GM18519 (cell line): ENCODE data around the gene NRBP1.
"Not testable (repeated sequence)": the region's sequence is repeated elsewhere in the genome, so short reads cannot be mapped to it uniquely, and the experiment has no call there.

Experiments used
- ATAC-seq: cut with Tn5 transposase; IDR thresholded peaks from one replicate; pipeline ENCODE4 v1.9.1; 2021; ENCODE audit warnings: mild to moderate bottlenecking, moderate library complexity; ENCODE audit not compliant: unreplicated experiment, low FRiP score

The NRBP1 gene

DNA sequence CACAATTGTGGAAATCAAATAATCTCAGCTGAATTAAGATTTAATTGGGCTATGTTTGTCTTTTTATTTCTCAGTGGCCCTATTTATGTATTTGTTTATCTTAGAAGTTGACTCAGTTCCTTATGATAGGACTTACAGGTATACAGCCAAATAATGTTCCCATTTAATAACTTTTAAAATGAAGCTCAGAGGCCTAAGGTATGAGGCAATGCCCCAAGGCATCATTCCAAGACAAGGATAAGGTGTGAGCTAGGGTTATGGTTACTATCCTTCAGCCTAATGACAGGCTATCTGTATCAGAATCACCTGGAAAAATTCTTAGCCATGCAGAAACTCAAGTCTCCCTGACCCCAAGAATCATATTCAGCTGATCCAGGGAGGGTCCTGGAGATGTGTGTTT lies 7.4 kb upstream of the NRBP1 start:
- no peak for ATAC-seq

DNA sequence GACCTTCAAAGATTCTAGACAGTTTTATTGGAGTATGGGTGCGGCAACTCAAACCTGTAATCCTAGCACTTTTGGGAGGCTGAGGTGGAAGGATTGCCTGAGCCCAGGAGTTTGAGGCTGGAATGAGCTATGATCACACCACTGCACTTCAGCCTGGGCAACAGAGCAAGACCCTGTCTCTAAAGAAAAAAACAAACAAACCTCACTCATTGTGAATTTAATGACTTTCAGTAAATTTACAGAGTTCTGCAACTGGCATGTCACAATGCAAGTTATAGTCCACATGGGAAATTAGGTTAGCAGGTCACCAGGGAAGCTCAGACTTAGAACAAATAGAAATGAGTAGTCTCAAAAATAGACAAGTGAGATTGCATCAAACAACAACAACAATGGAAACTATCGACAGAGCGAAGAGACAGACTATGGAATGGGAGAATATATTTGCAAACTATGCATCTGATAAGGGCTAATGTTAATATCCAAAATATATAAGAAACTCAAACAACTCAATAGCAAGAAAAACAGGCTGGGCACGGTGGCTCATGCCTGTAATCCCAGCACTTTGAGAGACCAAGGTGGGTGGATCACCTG lies 6.7 kb upstream of the NRBP1 start:
- ATAC-seq, result no peak

DNA sequence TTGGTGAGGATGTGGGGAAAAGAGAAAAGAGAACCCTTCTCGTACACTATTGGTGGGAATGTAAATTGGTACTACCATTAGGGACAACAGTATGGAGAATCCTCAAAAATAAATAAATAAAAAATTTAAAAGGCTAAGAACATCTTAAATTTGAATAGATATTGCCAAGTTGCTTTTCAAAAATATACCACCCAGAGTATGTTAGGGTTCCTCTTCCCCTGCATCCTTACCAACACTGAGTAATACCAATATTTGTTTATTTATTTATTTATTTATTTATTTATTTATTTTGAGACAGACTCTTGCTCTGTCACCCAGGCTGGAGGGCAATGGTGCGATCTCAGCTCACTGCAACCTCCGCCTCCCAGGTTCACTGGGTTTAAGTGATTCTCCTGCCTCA lies 5.5 kb upstream of the NRBP1 start:
- no peak for ATAC-seq

DNA sequence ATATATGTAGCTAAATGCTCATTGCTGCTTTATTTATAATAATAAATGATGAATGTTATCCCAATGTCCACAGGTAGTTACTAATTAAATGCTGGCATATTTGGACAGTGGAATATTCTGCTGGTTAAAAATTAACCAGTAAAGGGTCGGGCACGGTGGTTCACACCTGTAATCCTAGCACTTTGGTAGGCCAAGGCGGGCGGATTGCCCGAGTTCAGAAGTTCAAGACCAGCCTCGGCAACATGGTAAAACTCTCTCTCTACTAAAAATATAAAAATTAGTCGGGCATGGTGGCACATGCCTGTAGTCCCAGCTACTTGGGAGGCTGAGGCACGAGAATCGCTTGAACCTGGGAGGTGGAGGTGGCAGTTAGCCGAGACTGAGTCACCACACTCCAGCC lies 3.4 kb upstream of the NRBP1 start:
- ATAC-seq, result not testable (repeated sequence)

DNA sequence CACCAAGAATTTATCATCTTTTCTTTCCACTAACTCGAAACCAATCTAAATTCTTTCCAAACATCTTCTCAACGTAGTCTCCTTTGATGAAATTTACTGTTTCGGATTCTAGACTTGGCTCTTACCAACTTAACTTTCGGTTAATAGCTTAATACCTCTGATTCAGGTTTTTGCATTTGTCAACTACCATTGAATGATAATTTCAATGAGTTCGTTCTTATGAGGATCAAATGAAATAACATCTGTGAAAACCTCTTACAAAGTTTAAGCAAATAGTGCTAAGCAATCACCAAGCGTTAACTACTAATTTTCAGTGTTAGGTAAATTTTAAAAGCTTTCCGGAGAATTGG lies 593 bp upstream of the NRBP1 start:
- ATAC-seq, result no peak

DNA sequence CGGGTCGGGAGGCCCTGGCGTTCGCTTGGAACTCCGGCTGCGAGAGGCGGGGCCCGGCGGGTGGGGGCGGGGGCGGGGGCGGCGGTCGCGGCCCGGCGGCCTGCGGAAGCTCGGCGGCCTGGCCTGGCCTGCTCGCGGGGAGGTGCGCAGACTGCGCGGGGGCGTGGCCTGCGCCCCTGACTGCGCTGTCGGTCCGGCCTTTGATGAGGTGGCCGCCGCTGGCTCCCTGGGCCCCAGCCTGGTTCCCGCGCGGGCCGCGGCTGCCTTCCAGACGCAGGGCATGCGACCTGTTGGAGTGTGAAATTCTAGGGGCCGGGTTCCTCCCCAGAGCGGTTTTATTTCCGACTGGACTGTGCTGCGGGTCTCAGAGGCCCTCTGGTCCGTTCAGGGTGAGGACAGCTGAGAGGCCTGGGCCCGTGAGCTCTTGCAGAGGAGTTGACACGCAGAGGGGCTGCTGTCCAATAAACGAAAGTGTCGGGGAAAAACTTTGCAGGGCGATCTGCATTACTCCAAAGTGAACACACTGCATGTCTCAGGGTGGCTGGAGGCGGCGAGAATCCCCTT lies 629 bp downstream of the NRBP1 start:
- ATAC-seq, result peak; percentile 42

DNA sequence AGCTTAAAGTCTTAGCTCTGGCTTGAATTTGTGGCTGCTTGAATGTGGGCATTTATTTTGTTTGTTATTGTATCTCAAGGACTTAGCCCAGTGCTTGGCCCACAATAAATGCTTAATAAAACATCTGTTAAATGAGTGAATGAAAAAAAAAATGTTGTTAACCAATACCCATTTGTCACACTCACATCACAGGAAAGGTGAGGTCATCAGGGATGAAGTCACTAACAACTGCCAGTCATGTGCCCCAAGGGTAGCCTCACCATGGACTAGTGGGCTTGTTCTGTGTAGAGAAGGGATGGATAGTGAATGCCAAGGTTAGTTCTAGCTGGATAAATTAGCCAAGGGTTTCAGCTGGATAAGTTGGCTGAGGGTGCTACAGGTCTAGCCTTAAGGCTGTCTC lies 3.0 kb downstream of the NRBP1 start:
- no peak for ATAC-seq

DNA sequence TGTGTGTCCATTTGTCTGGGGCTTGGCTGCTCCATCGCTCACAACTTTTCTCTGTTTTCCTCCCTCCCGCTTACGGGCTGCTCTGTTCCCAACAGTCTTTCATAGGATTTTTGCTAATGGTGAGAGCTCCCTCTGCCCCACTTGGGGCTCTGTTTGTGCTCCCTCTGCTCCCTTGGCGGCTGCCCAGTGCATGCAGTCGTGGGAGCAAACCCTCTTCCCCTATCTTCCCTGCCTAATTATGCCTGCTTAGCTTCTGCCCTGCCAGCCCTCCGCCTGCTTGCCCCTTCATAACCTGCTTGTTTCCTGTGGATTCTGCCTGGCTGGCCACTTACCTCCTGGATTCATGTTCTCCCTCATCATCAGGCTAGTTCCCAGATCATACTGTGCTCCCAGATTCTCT lies 7.2 kb downstream of the NRBP1 start:
- no peak for ATAC-seq

DNA sequence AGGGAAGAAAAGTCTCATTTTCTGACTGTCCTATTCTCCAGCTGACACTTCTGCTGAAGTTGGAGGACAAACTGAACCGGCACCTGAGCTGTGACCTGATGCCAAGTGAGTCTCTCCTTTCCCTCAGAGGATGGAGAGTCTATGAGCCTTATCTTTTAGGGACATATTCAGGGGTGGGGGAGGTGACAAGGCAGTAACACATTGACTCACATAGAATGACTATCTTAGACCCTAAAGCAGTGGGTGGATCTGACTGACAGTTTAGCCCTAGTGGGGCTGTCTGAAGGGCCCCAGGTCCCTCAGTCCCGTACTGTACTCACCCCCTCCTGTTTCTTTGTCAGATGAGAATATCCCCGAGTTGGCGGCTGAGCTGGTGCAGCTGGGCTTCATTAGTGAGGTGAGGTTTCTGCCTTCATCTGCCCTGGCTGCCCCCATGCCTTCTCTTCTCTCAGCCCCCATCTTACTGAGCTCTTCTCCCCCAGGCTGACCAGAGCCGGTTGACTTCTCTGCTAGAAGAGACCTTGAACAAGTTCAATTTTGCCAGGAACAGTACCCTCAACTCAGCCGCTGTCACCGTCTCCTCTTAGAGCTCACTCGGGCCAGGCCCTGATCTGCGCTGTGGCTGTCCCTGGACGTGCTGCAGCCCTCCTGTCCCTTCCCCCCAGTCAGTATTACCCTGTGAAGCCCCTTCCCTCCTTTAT lies 12.9 kb downstream of the NRBP1 start:
- ATAC-seq, result no peak

DNA sequence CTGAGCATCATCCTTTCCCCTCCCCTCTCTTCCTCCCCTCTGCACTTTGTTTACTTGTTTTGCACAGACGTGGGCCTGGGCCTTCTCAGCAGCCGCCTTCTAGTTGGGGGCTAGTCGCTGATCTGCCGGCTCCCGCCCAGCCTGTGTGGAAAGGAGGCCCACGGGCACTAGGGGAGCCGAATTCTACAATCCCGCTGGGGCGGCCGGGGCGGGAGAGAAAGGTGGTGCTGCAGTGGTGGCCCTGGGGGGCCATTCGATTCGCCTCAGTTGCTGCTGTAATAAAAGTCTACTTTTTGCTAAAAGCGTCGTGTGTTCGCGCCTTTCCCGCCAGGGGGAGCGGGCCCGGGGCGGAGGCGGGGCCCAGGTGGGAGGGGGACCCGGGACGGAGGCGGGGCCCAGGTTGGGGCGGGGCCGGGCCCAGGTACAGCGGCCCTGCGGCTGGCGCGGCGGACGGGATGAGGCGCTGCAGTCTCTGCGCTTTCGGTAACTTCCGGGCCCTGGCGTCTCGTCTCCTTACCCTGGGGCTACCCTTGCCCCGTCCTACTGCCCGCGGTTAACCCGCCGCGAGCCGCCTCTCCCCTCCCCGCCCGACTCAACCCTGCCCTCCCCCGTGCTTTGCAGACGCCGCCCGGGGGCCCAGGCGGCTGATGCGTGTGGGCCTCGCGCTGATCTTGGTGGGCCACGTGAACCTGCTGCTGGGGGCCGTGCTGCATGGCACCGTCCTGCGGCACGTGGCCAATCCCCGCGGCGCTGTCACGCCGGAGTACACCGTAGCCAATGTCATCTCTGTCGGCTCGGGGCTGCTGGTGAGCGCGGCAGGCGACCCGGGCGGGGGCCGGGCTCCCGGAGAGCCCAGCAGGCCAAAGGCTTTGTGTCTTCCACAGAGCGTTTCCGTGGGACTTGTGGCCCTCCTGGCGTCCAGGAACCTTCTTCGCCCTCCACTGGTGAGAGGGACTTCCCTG lies 13.8 kb downstream of the NRBP1 start, which contains the start of gene KRTCAP3:
Gene KRTCAP3 (plus strand): TSS at position 424 of the 962 bp plus-strand sequence. CDS start 32 bp downstream, at position 456.
- no peak for ATAC-seq

DNA sequence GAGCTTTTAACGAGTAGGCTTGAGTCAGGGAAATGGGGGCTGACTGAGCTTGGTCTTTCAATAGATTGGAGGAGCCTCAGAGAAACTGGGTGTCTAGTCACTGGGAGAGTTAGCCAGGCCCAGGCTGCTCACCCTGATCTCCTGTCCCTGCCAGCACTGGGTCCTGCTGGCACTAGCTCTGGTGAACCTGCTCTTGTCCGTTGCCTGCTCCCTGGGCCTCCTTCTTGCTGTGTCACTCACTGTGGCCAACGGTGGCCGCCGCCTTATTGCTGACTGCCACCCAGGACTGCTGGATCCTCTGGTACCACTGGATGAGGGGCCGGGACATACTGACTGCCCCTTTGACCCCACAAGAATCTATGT lies 14.5 kb downstream of the NRBP1 start:
- no peak for ATAC-seq

DNA sequence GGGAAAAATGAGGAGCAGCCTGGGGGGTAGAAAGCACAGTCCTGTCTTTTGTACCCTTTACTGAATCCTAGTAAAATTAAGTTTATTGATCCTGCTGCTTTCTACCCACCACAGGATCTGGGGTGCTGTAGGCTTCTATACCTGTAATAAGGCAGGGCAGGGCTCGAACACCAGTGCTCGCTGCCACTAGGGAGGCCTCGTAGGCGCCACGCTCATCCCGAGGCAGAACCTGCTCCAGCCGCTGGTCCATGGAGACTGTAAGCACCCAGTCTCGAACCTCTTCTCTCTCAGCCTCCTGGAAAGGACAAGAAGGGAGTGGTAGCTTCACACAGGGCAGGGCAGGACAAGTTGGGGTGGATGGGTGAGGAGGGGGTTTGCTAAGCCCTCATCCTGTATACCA lies 16.7 kb downstream of the NRBP1 start:
- no peak for ATAC-seq

DNA sequence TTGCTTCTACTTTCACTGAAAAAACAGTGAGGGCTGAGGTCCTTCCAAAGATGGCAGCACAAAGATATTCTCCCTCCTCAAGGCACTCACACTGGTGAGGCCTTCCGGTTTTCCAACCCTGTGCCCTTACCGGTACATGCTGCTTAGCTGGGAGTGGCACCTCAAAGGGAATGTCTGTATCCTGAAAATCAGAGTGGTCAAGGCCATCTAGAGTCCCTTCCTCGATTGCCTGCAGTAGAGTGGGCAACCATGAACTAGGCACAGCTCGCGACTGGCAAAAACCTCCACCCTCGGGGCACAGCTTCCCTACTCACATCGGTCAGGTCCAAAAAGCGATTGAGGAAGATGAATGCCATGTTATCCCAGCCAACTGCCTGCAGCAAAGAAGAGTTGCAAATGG lies 17.2 kb downstream of the NRBP1 start:
- ATAC-seq, result no peak

DNA sequence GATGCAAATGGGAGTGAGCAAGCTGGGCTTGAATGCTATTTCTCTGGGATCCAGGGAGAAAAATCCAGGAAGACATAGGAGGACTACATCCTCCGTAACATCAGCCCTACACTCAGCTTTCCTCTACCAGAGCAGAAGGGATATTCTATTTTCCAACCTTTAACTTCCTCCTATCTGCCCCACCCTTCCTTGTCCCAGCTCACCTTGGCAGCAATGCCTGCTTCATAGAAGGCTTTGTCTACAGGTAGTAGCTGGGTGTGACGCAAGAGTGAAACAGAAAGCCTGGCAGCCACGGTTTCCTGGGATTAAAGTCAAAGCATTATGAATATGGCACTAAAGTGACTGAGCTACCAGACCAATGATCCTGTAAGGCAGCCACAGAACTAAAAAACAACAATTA lies 17.6 kb downstream of the NRBP1 start:
- ATAC-seq, result no peak

DNA sequence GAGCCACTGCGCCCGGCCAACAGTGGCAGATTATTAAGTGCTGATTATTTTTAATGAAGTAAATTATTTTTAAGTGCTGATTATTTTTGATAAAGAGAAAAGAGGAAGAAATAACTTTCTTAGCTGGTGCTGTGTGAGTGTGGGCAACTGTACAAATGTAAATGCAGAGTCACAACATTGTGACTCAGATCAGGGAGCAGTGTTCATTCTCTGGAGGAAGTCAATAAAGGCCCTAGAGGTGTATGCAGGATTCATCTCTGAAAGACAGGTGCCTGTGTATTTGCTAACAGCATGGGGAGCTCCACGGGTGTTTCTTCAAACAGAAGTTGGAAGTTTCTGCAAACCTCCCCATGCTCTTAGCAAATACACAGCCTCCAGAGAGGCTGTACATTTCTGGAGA lies 19.9 kb downstream of the NRBP1 start:
- no peak for ATAC-seq

DNA sequence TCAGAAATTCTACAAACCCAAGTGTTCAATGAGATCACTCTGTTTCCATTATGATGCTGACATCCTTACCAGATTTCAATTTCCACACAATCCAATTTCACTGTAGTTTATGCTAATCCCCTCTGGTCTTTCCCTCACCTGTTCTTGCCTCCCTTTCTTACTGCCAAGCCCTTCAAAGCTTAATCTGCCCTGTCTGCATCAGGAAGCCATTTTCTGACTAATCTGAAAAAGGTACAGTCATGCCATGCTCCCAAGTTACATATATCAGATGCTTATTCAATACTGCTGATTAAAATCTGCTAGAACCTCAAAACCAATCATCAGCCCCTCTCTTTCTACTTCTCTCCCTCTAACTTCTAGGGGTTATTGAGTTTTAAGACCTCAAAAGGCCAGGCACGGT lies 22.7 kb downstream of the NRBP1 start:
- ATAC-seq, result no peak

DNA sequence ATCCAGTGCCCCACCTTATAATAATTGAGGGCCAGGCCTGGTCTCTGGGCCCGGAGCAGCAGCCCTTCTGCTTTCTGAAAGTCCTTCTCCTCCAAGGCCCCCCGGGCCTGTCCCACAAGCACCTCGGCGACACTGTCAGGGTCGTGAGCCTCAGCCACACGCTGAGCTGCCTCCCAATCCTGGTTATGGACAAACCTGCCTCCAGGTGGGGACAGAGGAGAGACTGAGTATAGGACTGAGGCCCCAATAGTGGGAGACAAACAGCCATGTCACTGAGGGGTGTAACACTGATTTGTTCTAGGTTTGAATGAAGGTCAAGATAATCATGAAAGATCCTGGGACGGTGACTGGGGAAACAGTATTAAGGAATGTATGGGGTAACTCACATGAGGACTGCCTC lies 25.5 kb downstream of the NRBP1 start:
- ATAC-seq, result no peak

DNA sequence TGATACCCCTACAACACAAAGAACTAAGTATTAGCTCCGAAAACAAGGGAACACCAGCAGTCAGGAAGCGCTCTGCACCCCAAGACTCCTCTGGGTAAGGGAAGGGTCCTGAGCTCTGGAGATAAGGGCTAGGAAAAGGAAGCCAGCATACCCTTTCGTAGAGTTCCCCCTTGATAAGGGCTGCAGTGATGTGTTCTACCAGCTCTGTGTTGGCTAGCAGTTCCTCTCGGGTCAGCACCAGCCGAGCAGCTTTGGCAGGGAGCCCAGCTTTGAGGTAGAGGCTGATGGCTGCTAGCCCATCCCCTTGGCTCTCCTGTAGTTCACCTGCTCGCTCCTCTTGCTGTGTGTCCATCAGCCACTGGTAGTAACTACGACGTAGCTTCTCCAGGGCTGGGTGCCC lies 32.7 kb downstream of the NRBP1 start:
- ATAC-seq, result no peak

DNA sequence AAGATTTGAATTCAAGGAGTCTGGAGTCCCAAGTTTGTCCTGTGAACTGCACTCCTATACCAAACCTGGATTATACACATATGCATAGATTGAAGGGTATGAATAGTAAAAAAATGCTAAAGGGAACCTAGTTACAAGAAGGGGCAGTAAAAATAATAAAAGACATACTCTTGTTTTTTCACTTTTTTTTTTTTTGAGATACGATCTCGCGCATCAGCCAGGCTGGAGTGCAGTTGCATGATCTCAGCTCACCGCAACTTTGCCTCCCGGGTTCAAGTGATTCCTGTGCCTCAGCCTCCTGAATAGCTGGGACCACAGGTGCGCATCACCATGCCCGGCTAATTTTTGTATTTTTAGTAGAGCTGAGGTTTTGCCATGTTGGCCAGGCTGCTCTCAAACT lies 36.0 kb downstream of the NRBP1 start:
- ATAC-seq, result no peak

DNA sequence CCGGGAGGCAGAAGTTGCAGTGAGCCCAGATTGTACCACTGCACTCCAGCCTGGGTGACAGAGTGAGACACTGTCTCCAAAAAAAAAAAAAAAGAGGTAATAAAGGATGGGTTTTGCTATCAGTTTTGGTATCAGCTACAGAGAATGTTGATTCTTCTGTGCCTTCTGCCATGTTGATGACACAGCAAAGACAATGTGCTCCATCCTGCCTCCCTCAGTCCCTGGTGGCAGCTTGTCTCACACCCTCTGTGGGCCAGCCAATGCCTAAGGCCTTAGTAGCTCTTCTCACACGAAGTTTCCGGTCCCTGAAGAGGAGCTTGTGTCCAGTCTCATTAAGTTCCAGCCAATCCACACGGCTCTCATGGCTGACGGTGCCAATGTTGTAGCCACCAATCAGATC lies 43.5 kb downstream of the NRBP1 start:
- ATAC-seq, result no peak

DNA sequence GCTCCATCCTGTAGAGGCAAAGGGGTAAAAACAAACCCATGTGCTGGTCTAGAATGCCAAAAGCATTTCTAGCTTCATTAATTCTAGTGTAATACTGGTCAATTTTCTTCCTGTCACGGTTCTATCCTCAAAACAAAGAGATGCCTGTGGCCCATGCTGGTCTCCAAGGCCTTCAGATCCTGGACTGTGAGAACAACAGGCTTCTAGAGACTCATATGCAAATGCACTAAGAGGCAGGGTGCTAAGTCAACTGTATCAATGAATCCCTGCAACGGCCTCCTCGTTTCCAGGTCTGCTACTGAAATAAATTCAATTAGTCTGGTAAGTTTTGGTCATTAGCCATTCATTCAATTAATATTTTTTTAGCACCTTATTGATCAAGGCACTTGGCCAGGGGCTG lies 57.1 kb downstream of the NRBP1 start:
- ATAC-seq, result no peak
